Measurements from ENCODE around the gene XRN2.

Gene XRN2

GRCh38 chr20:21390768-21391167 lies 87.6 kb downstream of the XRN2 start:
- no peak overlapping the region for H3K4me3 ChIP-seq (ENCODE audit: low read depth, low read length)
- DNase-seq (ENCODE audit: low read depth), result no peak
- TF ChIP-seq CTCF (IDR thresholded peaks at IDR 0.05; ENCODE audit: low read depth, low read length), result no peak
- no peak for TF ChIP-seq MYC (IDR thresholded peaks at IDR 0.05; ENCODE audit: low read depth, low read length)
- no peak for TF ChIP-seq POLR2A (IDR thresholded peaks at IDR 0.05; ENCODE audit: extremely low read depth, insufficient read length)
- no peak for TF ChIP-seq MAX (IDR thresholded peaks at IDR 0.05; ENCODE audit: low read depth, low read length)

GRCh38 chr20:21391185-21391971 lies 88.2 kb downstream of the XRN2 start:
- TF ChIP-seq MYC (IDR thresholded peaks at IDR 0.05; ENCODE audit: low read depth, low read length), result no peak
- TF ChIP-seq MAX (IDR thresholded peaks at IDR 0.05; ENCODE audit: low read depth, low read length), result no peak
- no peak for TF ChIP-seq POLR2A (IDR thresholded peaks at IDR 0.05; ENCODE audit: extremely low read depth, insufficient read length)
- TF ChIP-seq CTCF (IDR thresholded peaks at IDR 0.05; ENCODE audit: low read depth, low read length), result no peak
- no peak overlapping the region for H3K4me3 ChIP-seq (ENCODE audit: low read depth, low read length)
- no peak for DNase-seq (ENCODE audit: low read depth)

GRCh38 chr20:21391972-21392352 lies 88.8 kb downstream of the XRN2 start:
- TF ChIP-seq MAX (IDR thresholded peaks at IDR 0.05; ENCODE audit: low read depth, low read length) (no peak), POLR2A (IDR thresholded peaks at IDR 0.05; ENCODE audit: extremely low read depth, insufficient read length) (no peak), MYC (IDR thresholded peaks at IDR 0.05; ENCODE audit: low read depth, low read length) (no peak), CTCF (IDR thresholded peaks at IDR 0.05; ENCODE audit: low read depth, low read length) (no peak)
- no peak for DNase-seq (ENCODE audit: low read depth)
- H3K4me3 ChIP-seq (ENCODE audit: low read depth, low read length), result no peak overlapping the region

- no peak for DNase-seq (ENCODE audit: low read depth)
- H3K4me3 ChIP-seq (ENCODE audit: low read depth, low read length), result no peak overlapping the region
- TF ChIP-seq MYC (IDR thresholded peaks at IDR 0.05; ENCODE audit: low read depth, low read length) (no peak), CTCF (IDR thresholded peaks at IDR 0.05; ENCODE audit: low read depth, low read length) (no peak), MAX (IDR thresholded peaks at IDR 0.05; ENCODE audit: low read depth, low read length) (no peak), POLR2A (IDR thresholded peaks at IDR 0.05; ENCODE audit: extremely low read depth, insufficient read length) (no peak)
These were observed 90.0 kb downstream of the XRN2 start for GRCh38 chr20:21393166-21393565.

GRCh38 chr20:21393816-21394519 lies 90.8 kb downstream of the XRN2 start:
- DNase-seq (ENCODE audit: low read depth), result no peak
- no peak overlapping the region for H3K4me3 ChIP-seq (ENCODE audit: low read depth, low read length)
- TF ChIP-seq POLR2A (IDR thresholded peaks at IDR 0.05; ENCODE audit: extremely low read depth, insufficient read length) (no peak), CTCF (IDR thresholded peaks at IDR 0.05; ENCODE audit: low read depth, low read length) (no peak), MAX (IDR thresholded peaks at IDR 0.05; ENCODE audit: low read depth, low read length) (no peak), MYC (IDR thresholded peaks at IDR 0.05; ENCODE audit: low read depth, low read length) (no peak)

Measured in NB4 (cell line).